Measurements from ENCODE around the gene TAS2R42. TPM values are rescaled to one million over a fixed set of nuclear protein-coding genes. Genes with fewer than 3 reads are reported as not detected.

The TAS2R42 gene
- polyA plus RNA-seq, 1 experiment, result not detected

- POLR2A ChIA-PET, result no interaction called here
- Histone ChIP-seq H3K4me3 (ENCODE audit: low read depth, low read length) (no peak overlapping the region), H3K27me3 (ENCODE audit: control insufficient read depth, insufficient read depth, low read length) (no peaks in the 10 kb centered on the region), H3K36me3 (ENCODE audit: control insufficient read depth, insufficient read depth, low read length) (no peaks in the 10 kb centered on the region)
- CTCF ChIA-PET, result interaction anchor here (1.2 kb wide), 1 partner anchor 25 kb away, joined by 5 read pairs; no protein-coding TSS in a partner anchor
- TF ChIP-seq, protein P1, sequence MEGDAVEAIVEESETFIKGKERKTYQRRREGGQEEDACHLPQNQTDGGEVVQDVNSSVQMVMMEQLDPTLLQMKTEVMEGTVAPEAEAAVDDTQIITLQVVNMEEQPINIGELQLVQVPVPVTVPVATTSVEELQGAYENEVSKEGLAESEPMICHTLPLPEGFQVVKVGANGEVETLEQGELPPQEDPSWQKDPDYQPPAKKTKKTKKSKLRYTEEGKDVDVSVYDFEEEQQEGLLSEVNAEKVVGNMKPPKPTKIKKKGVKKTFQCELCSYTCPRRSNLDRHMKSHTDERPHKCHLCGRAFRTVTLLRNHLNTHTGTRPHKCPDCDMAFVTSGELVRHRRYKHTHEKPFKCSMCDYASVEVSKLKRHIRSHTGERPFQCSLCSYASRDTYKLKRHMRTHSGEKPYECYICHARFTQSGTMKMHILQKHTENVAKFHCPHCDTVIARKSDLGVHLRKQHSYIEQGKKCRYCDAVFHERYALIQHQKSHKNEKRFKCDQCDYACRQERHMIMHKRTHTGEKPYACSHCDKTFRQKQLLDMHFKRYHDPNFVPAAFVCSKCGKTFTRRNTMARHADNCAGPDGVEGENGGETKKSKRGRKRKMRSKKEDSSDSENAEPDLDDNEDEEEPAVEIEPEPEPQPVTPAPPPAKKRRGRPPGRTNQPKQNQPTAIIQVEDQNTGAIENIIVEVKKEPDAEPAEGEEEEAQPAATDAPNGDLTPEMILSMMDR (IDR thresholded peaks at IDR 0.05; ENCODE audit: insufficient read depth, low read depth, low read length), result no peak
- DNase-seq (ENCODE audit: low read depth), result no peak
These were observed 12.7 kb downstream of the TAS2R42 start for GRCh38 chr12:11174022-11174421.

DNA sequence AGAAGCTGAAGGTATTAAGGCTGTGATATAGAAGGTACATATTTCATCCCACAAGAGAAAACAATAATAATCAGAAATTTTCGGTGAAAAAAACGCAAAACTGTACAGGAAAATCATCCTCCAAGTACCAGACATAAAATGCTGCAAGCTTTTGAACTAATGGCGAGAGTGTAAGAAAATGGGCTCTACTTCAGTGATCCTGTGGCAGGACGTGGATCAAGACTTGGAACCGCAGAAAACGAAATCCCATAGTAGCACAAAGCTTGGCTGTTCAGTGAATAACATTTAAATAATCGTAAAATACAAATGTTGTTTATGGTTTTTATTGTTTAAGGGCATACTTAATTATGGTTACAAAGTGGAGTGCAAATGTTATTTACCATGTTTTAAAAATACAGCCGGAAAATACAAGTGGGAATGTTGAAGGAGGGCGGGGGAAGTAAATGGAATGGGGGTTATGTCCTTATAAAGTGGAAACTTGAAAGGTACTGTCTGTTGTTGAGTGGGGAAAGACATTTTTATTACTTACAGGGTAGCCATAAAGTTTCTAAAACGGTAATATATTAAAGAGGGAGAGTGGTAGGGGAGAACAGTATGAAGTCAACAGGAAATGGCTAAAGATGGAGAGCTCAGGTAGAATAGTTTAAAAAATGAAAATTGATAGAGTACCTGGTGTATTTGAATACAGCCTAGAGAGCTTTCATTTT lies 14.6 kb downstream of the TAS2R42 start:
- TF ChIP-seq, protein P1 (IDR thresholded peaks at IDR 0.05; ENCODE audit: insufficient read depth, low read depth, low read length), result no peak
- no peaks in the 10 kb centered on the region for H3K27me3 ChIP-seq (ENCODE audit: control insufficient read depth, insufficient read depth, low read length)
- DNase-seq (ENCODE audit: low read depth), result peak; percentile 4
- H3K4me3 ChIP-seq (ENCODE audit: low read depth, low read length), result peak overlapping the region; percentile 81
- ChIA-PET CTCF (interaction anchor here (1.2 to 1.5 kb wide), 2 partner anchors 11 to 401 kb away, joined by 3 to 4 read pairs; no protein-coding TSS in a partner anchor), POLR2A (no interaction called here)
- no peaks in the 10 kb centered on the region for H3K36me3 ChIP-seq (ENCODE audit: control insufficient read depth, insufficient read depth, low read length)

DNA sequence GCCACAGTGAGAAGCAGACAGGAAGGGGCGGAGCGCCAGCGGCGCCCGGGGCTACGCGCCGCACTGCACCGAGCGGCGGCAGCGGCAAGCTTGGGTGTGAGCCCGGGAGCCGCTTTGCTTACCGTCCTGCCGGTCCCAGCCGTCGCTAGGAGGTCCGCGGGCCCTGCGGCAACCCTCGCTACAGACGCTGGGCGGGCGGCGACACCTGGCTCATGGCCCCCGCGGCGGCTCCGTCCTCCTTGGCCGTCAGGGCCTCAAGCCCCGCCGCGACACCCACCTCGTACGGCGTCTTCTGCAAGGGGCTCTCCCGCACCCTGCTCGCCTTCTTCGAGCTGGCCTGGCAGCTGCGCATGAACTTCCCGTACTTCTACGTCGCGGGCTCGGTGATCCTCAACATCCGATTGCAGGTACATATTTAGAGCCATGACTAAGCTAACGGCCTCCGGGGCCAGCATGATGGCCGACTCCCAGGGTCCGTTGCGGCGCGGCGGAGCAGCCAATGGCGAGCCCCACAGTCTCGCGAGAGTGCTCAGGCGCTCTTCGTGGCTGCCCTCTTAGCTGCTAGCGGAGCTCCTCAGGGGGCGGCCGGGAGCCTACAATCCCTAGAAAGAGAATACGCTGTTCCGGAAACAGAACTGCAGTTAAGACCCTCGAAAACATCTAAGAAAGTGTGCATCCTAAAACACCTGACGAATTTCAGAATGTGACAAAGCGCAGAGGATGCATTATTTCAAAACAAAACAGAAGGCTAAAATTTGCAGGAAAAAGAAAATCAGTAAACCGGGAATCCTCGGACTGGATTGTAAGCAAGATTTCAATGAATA lies 15.4 kb downstream of the TAS2R42 start, which contains the start of gene SMIM10L1:
TSS of gene SMIM10L1 (plus strand) at position 50 of the 824 bp plus-strand sequence. CDS start at position 213, 163 bp downstream.
- no peaks in the 10 kb centered on the region for H3K27me3 ChIP-seq (ENCODE audit: control insufficient read depth, insufficient read depth, low read length)
- peak; percentile 71 for DNase-seq (ENCODE audit: low read depth)
- ChIA-PET POLR2A (interaction anchor here (0.5 kb wide), 1 partner anchor 268 kb away, joined by 5 read pairs; no protein-coding TSS in a partner anchor), CTCF (interaction anchor here (1.2 to 1.8 kb wide), 4 partner anchors 11 to 400 kb away, joined by 3 to 5 read pairs (median 4); no protein-coding TSS in a partner anchor)
- H3K4me3 ChIP-seq (ENCODE audit: low read depth, low read length), result peak within 1 kb of the TSS; percentile 81
- TF ChIP-seq, protein P1 (IDR thresholded peaks at IDR 0.05; ENCODE audit: insufficient read depth, low read depth, low read length), result peak; percentile 30; the same call in 1 of the 2 replicates
- H3K36me3 ChIP-seq (ENCODE audit: control insufficient read depth, insufficient read depth, low read length), result no peaks in the 10 kb centered on the region

DNA sequence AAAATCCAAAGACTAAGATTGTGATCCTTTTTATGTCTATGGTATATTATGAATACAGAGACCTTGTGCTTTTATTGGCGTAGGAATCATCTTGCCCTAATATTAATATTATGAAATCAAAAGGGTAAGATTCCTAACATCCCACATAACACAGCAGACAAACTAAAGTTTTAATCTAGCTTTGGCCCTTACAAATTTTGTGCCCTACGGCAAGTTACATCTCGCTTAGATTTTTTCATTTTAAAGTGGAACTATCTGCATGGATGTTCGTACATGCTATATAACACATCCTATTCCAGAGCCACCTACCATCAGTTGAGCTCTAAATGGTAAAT lies 16.0 kb downstream of the TAS2R42 start:
- Histone ChIP-seq H3K36me3 (ENCODE audit: control insufficient read depth, insufficient read depth, low read length) (no peaks in the 10 kb centered on the region), H3K4me3 (ENCODE audit: low read depth, low read length) (peak overlapping the region; percentile 81), H3K27me3 (ENCODE audit: control insufficient read depth, insufficient read depth, low read length) (no peaks in the 10 kb centered on the region)
- ChIA-PET POLR2A (interaction anchor here (0.5 kb wide), 1 partner anchor 267 kb away, joined by 5 read pairs; no protein-coding TSS in a partner anchor), CTCF (interaction anchor here (1.2 to 1.8 kb wide), 4 partner anchors 10 to 400 kb away, joined by 3 to 5 read pairs (median 4); no protein-coding TSS in a partner anchor)
- no peak for DNase-seq (ENCODE audit: low read depth)
- TF ChIP-seq, protein P1 (IDR thresholded peaks at IDR 0.05; ENCODE audit: insufficient read depth, low read depth, low read length), result no peak

- Histone ChIP-seq H3K4me3 (ENCODE audit: low read depth, low read length) (no peak overlapping the region), H3K27me3 (ENCODE audit: control insufficient read depth, insufficient read depth, low read length) (no peaks in the 10 kb centered on the region), H3K36me3 (ENCODE audit: control insufficient read depth, insufficient read depth, low read length) (0 out of 2 replicates have a peak, but pooled peaks cover 1% of the 10 kb centered on the region)
- TF ChIP-seq, protein P1 (IDR thresholded peaks at IDR 0.05; ENCODE audit: insufficient read depth, low read depth, low read length), result no peak
- DNase-seq (ENCODE audit: low read depth), result no peak
- CTCF ChIA-PET, result no interaction called here
- POLR2A ChIA-PET, result no interaction called here
These were observed 20.4 kb downstream of the TAS2R42 start for GRCh38 chr12:11166300-11166699.
